Calu3 (cell line): ENCODE results near the gene ZCCHC7. TPM values are rescaled to one million over a fixed set of nuclear protein-coding genes. Genes with fewer than 3 reads are reported as not detected.

Source experiments
- BruUV-seq: library from RNA; stranded (reverse); fragments of 400-500 nt; replicated peaks from 2 replicates; lab custom pipeline; 2021; lab: Mats Ljungman, UMichigan
- CTCF ChIA-PET: fragments of 300-600 bp; sonication (Branson Sonifier 250); formaldehyde crosslinking; loops from one replicate; lab custom pipeline; 2022; ENCODE audit warnings: antibody characterized with exemption; lab: Charles Lee
- DNase-seq: peaks from one replicate; pipeline ENCODE4 v3.0.0; 2022
- H3K27ac Mint-ChIP-seq: one replicate; pipeline ENCODE4 v1.8.0; 2022; ENCODE audit warnings: mixed read lengths; ENCODE audit not compliant: unreplicated experiment
- H3K27me3 Mint-ChIP-seq: one replicate; pipeline ENCODE4 v1.8.0; 2022; ENCODE audit warnings: mixed read lengths; ENCODE audit not compliant: unreplicated experiment
- H3K36me3 Mint-ChIP-seq: one replicate; pipeline ENCODE4 v1.8.0; 2022; ENCODE audit warnings: mild to moderate bottlenecking, moderate library complexity, mixed read lengths; ENCODE audit not compliant: insufficient read depth, unreplicated experiment
- H3K4me1 Mint-ChIP-seq: one replicate; pipeline ENCODE4 v1.8.0; 2022; ENCODE audit warnings: mild to moderate bottlenecking, low read depth, mixed read lengths; ENCODE audit not compliant: unreplicated experiment
- H3K4me3 Mint-ChIP-seq: one replicate; pipeline ENCODE4 v1.8.0; 2022; ENCODE audit warnings: mild to moderate bottlenecking, low read depth, moderate library complexity, mixed read lengths; ENCODE audit not compliant: unreplicated experiment
- H3K9me3 Mint-ChIP-seq: one replicate; pipeline ENCODE4 v1.8.0; 2022; ENCODE audit warnings: low read depth, mixed read lengths; ENCODE audit not compliant: unreplicated experiment
- CTCF ChIP-seq: fragments of 200-600 bp; IDR thresholded peaks from one replicate; pipeline ENCODE4 v1.8.0; 2022; ENCODE audit warnings: antibody characterized with exemption; ENCODE audit not compliant: unreplicated experiment
- intact Hi-C: fragments of 100-400 bp; cut with micrococcal nuclease; formaldehyde crosslinking; loops from one replicate; pipeline ENCODE4 v1.10.0; 2022; ENCODE audit not compliant: unreplicated experiment
- total RNA-seq: library from RNA; stranded (reverse); gene quantifications from 2 replicates; pipeline ENCODE4 v1.2.3, GENCODE V29; 2022

ZCCHC7 gene
- total RNA-seq, 1 experiment from 2014 or later: 6.5 TPM

- no peaks in the 10 kb centered on the region for H3K27me3 Mint-ChIP-seq
- no peak for DNase-seq
- H3K36me3 Mint-ChIP-seq: no peaks in the 10 kb centered on the region
- no TSS peak for BruUV-seq
- no peak overlapping the region for H3K27ac Mint-ChIP-seq
- no peaks in the 10 kb centered on the region for H3K4me1 Mint-ChIP-seq
- H3K4me3 Mint-ChIP-seq: no peak overlapping the region
- no peak for TF ChIP-seq CTCF
- no peaks in the 10 kb centered on the region for H3K9me3 Mint-ChIP-seq
- intact Hi-C loops: no loop called here
- CTCF ChIA-PET: no interaction called here
These were observed 58.4 kb downstream of the ZCCHC7 start for GRCh38 chr9:37178742-37179141.

GRCh38 chr9:37179576-37179975 is 59.2 kb downstream of the ZCCHC7 start:
- H3K27me3 Mint-ChIP-seq: no peaks in the 10 kb centered on the region
- no peaks in the 10 kb centered on the region for H3K4me1 Mint-ChIP-seq
- H3K4me3 Mint-ChIP-seq: no peak overlapping the region
- no peak for DNase-seq
- BruUV-seq: no TSS peak
- TF ChIP-seq CTCF: no peak
- CTCF ChIA-PET: no interaction called here
- intact Hi-C loops: no loop called here
- H3K27ac Mint-ChIP-seq: no peak overlapping the region
- H3K9me3 Mint-ChIP-seq: no peaks in the 10 kb centered on the region
- H3K36me3 Mint-ChIP-seq: no peaks in the 10 kb centered on the region

GRCh38 chr9:37180138-37180537 is 59.8 kb downstream of the ZCCHC7 start:
- no TSS peak for BruUV-seq
- Mint-ChIP-seq H3K9me3 (no peaks in the 10 kb centered on the region), H3K4me3 (no peak overlapping the region), H3K27ac (no peak overlapping the region), H3K36me3 (no peaks in the 10 kb centered on the region), H3K4me1 (no peaks in the 10 kb centered on the region), H3K27me3 (no peaks in the 10 kb centered on the region)
- CTCF ChIA-PET: no interaction called here
- TF ChIP-seq CTCF: no peak
- intact Hi-C loops: no loop called here
- DNase-seq: no peak

- intact Hi-C loops: no loop called here
- H3K36me3 Mint-ChIP-seq: no peaks in the 10 kb centered on the region
- no peaks in the 10 kb centered on the region for H3K9me3 Mint-ChIP-seq
These were observed 62.3 kb downstream of the ZCCHC7 start for GRCh38 chr9:37182718-37183117.

More at GRCh38 chr9:37182718-37183117, 62.3 kb downstream of the ZCCHC7 start:
- no peak for DNase-seq
- CTCF ChIA-PET: no interaction called here
- H3K4me3 Mint-ChIP-seq: no peak overlapping the region
- no peaks in the 10 kb centered on the region for H3K27me3 Mint-ChIP-seq
- no peak for TF ChIP-seq CTCF
- H3K4me1 Mint-ChIP-seq: no peaks in the 10 kb centered on the region
- H3K27ac Mint-ChIP-seq: no peak overlapping the region
- BruUV-seq: no TSS peak
